LHCN-M2 (cell line): Measurements from ENCODE around the gene SPDYE11. TPM values are rescaled to one million over a fixed set of nuclear protein-coding genes. Genes with fewer than 3 reads are reported as not detected.
"Not testable (repeated sequence)": the region's sequence is repeated elsewhere in the genome, so short reads cannot be mapped to it uniquely, and the experiment has no call there.

Experiments
- DNase-seq: peaks from one replicate; pipeline ENCODE4 v3.0.0-alpha.2; 2012; ENCODE audit warnings: low read depth
- polyA plus RNA-seq: library from polyadenylated mRNA; unstranded; fragments of >200 nt; gene quantifications from one replicate; pipeline ENCODE4 v1.2.1, GENCODE V29; 2012; ENCODE audit warnings: missing spikeins
- total RNA-seq: library from RNA; depleted of rRNA; stranded (reverse); fragments of >200 nt; gene quantifications from 2 replicates; pipeline ENCODE4 v1.2.3, GENCODE V29; 2014; rRNA removed

SPDYE11 gene, protein sequence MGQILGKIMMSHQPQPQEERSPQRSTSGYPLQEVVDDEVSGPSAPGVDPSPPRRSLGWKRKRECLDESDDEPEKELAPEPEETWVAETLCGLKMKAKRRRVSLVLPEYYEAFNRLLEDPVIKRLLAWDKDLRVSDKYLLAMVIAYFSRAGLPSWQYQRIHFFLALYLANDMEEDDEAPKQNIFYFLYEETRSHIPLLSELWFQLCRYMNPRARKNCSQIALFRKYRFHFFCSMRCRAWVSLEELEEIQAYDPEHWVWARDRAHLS
- not detected in 2 replicates for total RNA-seq
- 0.13 TPM for polyA plus RNA-seq

DNA sequence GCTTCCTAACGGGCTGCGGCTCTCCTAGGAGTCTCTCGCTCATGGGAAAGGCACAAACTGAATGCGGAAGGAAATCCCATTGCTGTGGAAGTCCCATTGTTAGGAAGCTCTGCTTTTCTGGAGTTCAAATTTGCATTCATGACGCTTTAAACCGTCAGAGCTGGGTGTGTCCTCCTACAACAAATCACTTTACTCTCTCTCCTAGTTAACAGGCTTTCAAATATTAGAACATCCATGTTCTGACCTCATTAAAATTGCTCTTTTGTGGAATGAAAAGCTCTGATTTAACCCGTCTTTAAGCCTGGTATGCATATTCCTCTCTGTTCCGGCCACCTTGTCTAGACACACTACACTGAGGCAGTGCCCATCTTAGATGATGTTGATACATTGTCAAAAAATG lies at the start of gene SPDYE11:
SPDYE11 (minus strand) TSS at position 101 of the 400 bp plus-strand sequence. CDS start 1,800 bp downstream, outside the sequence.
- not testable (repeated sequence) for DNase-seq

DNA sequence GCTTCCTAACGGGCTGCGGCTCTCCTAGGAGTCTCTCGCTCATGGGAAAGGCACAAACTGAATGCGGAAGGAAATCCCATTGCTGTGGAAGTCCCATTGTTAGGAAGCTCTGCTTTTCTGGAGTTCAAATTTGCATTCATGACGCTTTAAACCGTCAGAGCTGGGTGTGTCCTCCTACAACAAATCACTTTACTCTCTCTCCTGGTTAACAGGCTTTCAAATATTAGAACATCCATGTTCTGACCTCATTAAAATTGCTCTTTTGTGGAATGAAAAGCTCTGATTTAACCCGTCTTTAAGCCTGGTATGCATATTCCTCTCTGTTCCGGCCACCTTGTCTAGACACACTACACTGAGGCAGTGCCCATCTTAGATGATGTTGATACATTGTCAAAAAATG lies 28.2 kb upstream of the SPDYE11 start, which contains the start of gene SPDYE9:
SPDYE9 (minus strand) TSS at position 101 of the 400 bp plus-strand sequence. CDS start 1,800 bp downstream, outside the sequence.
- DNase-seq: not testable (repeated sequence)

DNA sequence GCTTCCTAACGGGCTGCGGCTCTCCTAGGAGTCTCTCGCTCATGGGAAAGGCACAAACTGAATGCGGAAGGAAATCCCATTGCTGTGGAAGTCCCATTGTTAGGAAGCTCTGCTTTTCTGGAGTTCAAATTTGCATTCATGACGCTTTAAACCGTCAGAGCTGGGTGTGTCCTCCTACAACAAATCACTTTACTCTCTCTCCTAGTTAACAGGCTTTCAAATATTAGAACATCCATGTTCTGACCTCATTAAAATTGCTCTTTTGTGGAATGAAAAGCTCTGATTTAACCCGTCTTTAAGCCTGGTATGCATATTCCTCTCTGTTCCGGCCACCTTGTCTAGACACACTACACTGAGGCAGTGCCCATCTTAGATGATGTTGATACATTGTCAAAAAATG lies 28.0 kb downstream of the SPDYE11 start, which contains the start of gene SPDYE8:
SPDYE8 (minus strand) TSS at position 101 of the 400 bp plus-strand sequence. CDS start 1,800 bp downstream, outside the sequence.
- not testable (repeated sequence) for DNase-seq

DNA sequence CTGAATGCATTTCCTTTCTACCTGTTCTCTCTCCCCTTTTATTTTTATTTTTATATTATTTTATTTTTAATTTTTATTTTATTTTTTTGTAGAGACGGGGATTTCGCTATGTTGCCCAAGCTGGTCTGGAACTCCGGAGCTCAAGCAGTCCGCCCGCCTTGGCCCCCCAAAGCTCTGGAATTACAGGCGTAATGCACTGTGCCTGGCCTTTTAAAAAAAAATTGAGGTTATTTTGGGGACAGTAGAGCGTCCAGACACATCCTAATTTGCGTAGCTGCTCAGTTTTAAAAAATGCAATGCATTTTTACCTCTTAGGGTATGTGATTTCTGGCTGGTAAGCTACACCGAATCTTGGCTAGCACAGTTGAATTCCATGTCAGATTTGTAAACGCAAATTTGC lies 51.2 kb downstream of the SPDYE11 start:
- DNase-seq: not testable (repeated sequence)

DNA sequence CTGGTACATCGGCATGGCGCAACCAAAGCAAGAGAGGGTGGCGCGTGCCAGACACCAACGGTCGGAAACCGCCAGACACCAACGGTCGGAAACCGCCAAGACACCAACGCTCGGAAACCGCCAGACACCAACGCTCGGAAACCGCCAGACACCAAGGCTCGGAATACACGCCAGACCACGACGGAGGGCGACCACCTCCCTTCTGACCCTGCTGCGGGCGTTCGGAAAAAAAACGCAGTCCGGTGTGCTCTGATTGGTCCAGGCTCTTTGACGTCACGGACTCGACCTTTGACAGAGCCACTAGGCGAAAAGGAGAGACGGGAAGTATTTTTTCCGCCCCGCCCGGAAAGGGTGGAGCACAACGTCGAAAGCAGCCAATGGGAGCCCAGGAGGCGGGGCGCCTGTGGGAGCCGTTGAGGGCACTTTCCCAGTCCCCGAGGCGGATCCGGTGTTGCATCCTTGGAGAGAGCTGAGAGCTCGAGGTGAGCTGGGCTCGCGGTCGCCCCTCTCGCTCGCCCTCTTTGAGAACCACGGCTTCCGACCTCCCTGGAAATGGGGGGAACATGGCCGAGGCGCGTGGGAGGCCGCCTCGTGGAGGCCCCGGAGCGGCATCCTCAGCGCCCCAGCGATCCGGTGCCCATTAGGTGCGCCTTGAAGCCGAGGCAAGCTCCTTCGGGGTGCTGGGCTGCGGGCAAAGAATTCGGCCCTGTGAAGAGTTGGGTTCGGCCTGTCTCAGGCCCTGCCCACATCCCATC lies 51.8 kb downstream of the SPDYE11 start:
- DNase-seq: peak; percentile 88

GRCh38 chr7:73005356-73005692 lies 52.4 kb downstream of the SPDYE11 start:
- DNase-seq: not testable (repeated sequence)

GRCh38 chr7:72997887-72998468 lies 59.7 kb downstream of the SPDYE11 start:
- DNase-seq: not testable (repeated sequence)

Other genes starting within 250 kb of the SPDYE11 start
- gene TYW1B, start 229.7 kb downstream of the SPDYE11 start, total RNA-seq: 1.2 and 1.5 TPM in 2 replicates
- gene POM121, start 132.8 kb downstream of the SPDYE11 start, total RNA-seq: 12.1 and 13.4 TPM in 2 replicates
- not detected in 2 replicates for gene TRIM74, start 88.4 kb downstream of the SPDYE11 start, total RNA-seq
- not detected in 2 replicates for gene SPDYE8, start 28.1 kb downstream of the SPDYE11 start, total RNA-seq
- gene SPDYE9, start 28.1 kb upstream of the SPDYE11 start, total RNA-seq: not detected in 2 replicates